IPS-20b (cell line): Measurements from ENCODE around the gene TRPM5.

ENCODE experiments used
- H3K27ac ChIP-seq: one replicate; pipeline ENCODE4 v1.5.1; 2013; ENCODE audit warnings: low read length
- H3K27me3 ChIP-seq: 2 replicates; pipeline ENCODE4 v1.6.1; 2013; ENCODE audit warnings: mild to moderate bottlenecking, low read length, inconsistent platforms; ENCODE audit not compliant: insufficient read depth
- H3K36me3 ChIP-seq: 2 replicates; pipeline ENCODE4 v1.6.1; 2013; ENCODE audit warnings: low read depth, mild to moderate bottlenecking, inconsistent platforms, low read length, moderate library complexity; ENCODE audit not compliant: insufficient read depth
- H3K4me1 ChIP-seq: 2 replicates; pipeline ENCODE4 v1.6.1; 2013; ENCODE audit warnings: mild to moderate bottlenecking, control low read depth, inconsistent platforms, low read length, moderate library complexity; ENCODE audit not compliant: insufficient read depth
- H3K4me3 ChIP-seq: 2 replicates; pipeline ENCODE4 v1.5.1; 2013; ENCODE audit warnings: mild to moderate bottlenecking, low read length, inconsistent platforms
- H3K9ac ChIP-seq: 2 replicates; pipeline ENCODE4 v1.6.1; 2013; ENCODE audit warnings: low read depth, mild to moderate bottlenecking, inconsistent platforms, low read length, moderate library complexity
- H3K9me3 ChIP-seq: 2 replicates; pipeline ENCODE4 v1.6.1; 2013; ENCODE audit warnings: mild to moderate bottlenecking, low read depth, low read length, inconsistent platforms; ENCODE audit not compliant: insufficient read depth

TRPM5 gene

GRCh38 chr11:2467695-2468055 is 23.4 kb upstream of the TRPM5 start:
- H3K27ac ChIP-seq, result no peak overlapping the region
- H3K4me1 ChIP-seq, result no peaks in the 10 kb centered on the region
- peaks cover 32% of the 10 kb centered on the region for H3K27me3 ChIP-seq
- no peaks in the 10 kb centered on the region for H3K9me3 ChIP-seq
- no peak overlapping the region for H3K9ac ChIP-seq
- no peaks in the 10 kb centered on the region for H3K36me3 ChIP-seq
- H3K4me3 ChIP-seq, result no peak overlapping the region

DNA sequence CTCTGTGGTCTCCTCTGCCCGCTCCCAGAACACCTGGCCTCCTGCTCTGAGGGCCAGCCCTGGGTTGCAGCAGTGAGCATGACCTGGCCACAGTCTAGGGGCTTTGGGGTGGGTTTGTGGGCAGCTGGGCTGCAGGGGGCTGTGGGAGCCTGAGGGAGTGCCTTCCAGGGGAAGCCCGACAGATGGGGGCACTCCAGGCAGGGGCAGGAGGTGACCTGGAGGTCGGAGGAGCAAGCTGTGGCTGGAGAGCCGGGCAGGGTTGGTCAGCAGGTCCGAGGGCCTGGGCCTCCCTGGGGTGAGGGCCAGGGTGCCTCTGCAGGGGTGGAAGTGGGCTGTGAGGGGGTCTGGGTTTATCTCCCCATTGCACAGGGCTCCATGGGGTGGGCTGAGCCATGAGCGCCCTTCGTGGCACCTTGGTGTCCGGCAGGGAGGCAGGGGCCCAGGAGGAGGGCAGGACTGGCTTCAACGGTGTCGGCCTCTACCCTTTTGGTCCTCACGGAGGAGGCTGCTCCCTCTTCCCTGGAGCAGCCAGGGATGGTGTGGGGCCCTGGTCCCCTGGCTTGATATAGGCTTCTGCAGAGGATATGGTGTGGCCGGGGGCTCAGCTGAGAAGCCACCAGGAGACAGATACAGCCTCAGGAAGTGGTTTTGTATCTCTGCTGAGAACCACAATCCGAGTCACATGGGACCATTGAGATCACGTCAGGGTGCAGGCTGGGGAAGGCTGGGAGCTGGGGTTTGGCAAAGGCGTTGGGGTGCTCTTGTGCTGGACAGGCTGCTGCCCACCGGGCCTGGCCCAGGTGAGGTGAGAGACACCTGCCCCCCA is 22.8 kb upstream of the TRPM5 start:
- Histone ChIP-seq H3K4me1 (no peaks in the 10 kb centered on the region), H3K27me3 (peaks cover 26% of the 10 kb centered on the region)

GRCh38 chr11:2466069-2466801 is 21.9 kb upstream of the TRPM5 start:
- Histone ChIP-seq H3K9me3 (no peaks in the 10 kb centered on the region), H3K36me3 (no peaks in the 10 kb centered on the region), H3K9ac (no peak overlapping the region), H3K4me3 (no peak overlapping the region), H3K4me1 (no peaks in the 10 kb centered on the region), H3K27me3 (peaks cover 25% of the 10 kb centered on the region), H3K27ac (no peak overlapping the region)

More for the DNA sequence above, 22.8 kb upstream of the TRPM5 start:
- Histone ChIP-seq H3K9me3 (no peaks in the 10 kb centered on the region), H3K27ac (no peak overlapping the region), H3K36me3 (no peaks in the 10 kb centered on the region), H3K4me3 (no peak overlapping the region), H3K9ac (no peak overlapping the region)

GRCh38 chr11:2465202-2466068 is 21.1 kb upstream of the TRPM5 start:
- Histone ChIP-seq H3K9me3 (no peaks in the 10 kb centered on the region), H3K27me3 (peaks cover 17% of the 10 kb centered on the region; the same call in 1 of the 2 replicates), H3K4me1 (no peaks in the 10 kb centered on the region), H3K9ac (no peak overlapping the region), H3K27ac (no peak overlapping the region), H3K36me3 (no peaks in the 10 kb centered on the region), H3K4me3 (no peak overlapping the region)

DNA sequence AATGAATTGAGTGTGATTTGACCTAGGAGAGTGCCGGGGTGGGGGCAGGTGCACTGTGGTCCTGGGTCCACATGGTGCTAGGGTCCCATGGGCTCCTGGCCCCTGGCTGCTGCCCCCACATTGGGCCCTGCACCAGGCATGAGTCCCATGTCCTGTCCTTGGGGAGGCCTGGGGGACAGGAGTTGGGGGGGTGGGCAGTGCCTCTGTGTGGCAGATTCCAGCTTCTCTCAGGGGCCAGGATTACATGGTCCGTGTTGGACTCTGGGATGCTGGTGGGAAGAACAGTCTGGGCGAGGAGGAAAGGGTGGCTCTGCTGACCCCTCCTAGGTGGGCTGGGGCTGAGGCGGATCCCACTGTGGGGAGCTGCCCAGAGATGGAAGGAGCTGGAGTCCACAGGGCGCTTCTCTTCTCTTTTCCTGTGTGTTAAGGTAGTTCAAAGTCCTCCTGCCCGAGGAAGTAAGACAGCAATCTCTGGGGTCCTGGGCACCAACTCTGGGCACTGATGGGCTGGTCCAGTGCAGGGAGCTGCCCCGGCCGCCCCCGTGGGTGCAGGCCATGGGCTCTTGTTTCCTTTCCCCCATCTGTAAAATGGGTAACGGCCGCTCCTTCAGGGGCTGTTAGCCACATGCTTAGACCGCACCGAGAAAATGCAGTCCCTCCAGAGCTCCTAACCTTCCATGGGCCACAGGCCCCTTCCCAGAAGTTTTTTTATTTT is 20.3 kb upstream of the TRPM5 start:
- Histone ChIP-seq H3K4me3 (no peak overlapping the region), H3K9me3 (no peaks in the 10 kb centered on the region), H3K4me1 (no peaks in the 10 kb centered on the region), H3K9ac (no peak overlapping the region), H3K27me3 (peaks cover 11% of the 10 kb centered on the region; the same call in 1 of the 2 replicates), H3K27ac (no peak overlapping the region), H3K36me3 (no peaks in the 10 kb centered on the region)

DNA sequence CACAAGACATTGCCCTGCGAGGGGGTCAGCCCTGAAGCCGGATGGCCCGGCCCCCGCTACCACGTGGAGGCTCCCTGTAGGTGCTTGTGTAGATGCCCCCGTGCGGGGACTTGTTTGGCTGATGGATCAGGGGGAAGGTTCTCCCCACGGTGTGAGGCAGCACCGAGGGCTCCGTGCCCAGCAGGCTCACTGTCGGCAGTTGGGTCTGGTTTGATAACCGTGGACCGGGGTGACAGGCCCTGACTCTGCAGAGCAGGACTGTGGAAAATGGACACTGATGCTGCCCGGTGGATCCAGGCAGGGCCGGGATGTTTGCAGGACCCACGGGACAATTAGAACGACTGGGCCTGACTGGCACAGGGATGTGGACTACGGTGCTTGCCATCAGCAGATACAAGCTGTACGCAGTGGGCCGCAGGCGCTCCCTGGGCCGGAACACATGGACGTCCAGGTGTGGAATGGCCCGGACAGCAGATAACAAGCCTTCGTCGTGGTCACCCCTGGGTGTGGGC is 19.5 kb upstream of the TRPM5 start:
- no peak overlapping the region for H3K4me3 ChIP-seq
- peaks cover 10% of the 10 kb centered on the region for H3K27me3 ChIP-seq
- H3K36me3 ChIP-seq, result no peaks in the 10 kb centered on the region
- no peak overlapping the region for H3K27ac ChIP-seq
- no peaks in the 10 kb centered on the region for H3K4me1 ChIP-seq
- no peaks in the 10 kb centered on the region for H3K9me3 ChIP-seq
- no peak overlapping the region for H3K9ac ChIP-seq

DNA sequence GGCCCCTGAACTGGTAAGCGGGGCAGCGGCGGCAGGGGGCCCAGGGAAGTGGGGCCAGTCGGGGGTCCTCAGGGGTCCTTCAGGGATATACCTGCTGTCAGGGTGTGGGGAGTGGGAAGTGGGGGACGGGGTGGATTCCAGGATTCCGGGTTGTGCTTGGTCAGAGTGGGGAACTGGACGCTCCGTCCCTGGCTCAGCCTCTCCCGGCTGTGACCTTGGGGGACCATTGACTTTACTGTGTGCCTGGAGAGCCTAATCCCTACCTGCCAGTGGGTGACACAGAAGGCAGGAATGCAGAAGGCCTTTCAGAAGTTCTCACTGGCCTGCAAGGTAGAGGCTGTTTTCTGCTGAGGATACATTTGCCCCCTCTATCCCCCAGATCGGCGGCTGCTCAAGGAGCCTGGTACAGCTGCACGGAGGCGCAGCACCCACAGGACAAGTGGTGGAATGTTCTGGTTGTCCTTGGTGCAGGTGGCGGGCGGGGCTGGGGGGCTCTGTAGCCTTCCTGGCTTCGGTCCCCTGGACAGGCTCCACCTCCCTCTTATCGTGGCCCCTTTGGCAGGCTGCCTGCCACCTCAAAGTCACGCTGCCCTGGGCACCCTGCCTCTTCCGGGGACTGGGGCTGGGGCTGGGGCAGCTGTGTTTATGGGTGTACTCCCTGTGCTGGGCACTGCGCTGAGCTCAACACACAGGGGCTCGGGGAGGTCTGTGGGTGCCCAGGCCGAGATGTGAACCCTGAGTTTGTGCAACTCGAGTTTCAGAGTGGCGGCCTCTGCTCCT is 18.9 kb upstream of the TRPM5 start:
- H3K4me3 ChIP-seq, result no peak overlapping the region
- no peaks in the 10 kb centered on the region for H3K4me1 ChIP-seq
- H3K27me3 ChIP-seq, result peaks cover 12% of the 10 kb centered on the region
- H3K9me3 ChIP-seq, result no peaks in the 10 kb centered on the region
- H3K27ac ChIP-seq, result no peak overlapping the region
- no peaks in the 10 kb centered on the region for H3K36me3 ChIP-seq
- H3K9ac ChIP-seq, result no peak overlapping the region

DNA sequence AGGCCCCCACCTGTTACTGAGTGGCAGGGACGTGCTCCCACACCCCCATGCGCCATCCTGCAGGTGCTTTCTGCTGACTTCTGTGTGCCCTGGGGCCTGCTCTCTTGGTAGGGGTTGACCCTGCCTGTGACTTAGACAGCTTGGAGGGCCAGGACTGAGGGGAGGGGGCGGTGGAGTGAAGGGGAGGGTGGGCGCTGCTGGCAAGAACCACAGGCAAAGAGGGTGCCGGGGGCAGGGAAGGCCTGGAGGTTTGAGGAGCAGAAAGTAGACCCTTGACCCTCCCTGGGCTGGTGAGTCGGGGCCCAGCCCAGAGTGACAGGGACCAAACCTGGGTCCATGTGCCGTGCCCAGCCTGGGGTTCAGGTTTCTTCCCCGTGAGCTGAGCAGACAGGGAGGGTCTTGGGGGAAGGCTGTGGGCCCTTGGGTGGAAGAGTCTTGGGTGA is 18.2 kb upstream of the TRPM5 start:
- Histone ChIP-seq H3K27me3 (peaks cover 18% of the 10 kb centered on the region), H3K36me3 (no peaks in the 10 kb centered on the region), H3K27ac (no peak overlapping the region), H3K9me3 (no peaks in the 10 kb centered on the region), H3K4me1 (no peaks in the 10 kb centered on the region), H3K4me3 (no peak overlapping the region), H3K9ac (no peak overlapping the region)

GRCh38 chr11:2461956-2462542 is 17.7 kb upstream of the TRPM5 start:
- no peak overlapping the region for H3K27ac ChIP-seq
- H3K36me3 ChIP-seq, result no peaks in the 10 kb centered on the region
- H3K9ac ChIP-seq, result no peak overlapping the region
- no peaks in the 10 kb centered on the region for H3K4me1 ChIP-seq
- no peak overlapping the region for H3K4me3 ChIP-seq
- no peaks in the 10 kb centered on the region for H3K9me3 ChIP-seq
- peaks cover 21% of the 10 kb centered on the region for H3K27me3 ChIP-seq

GRCh38 chr11:2461253-2461955 is 17.1 kb upstream of the TRPM5 start:
- H3K27me3 ChIP-seq, result peaks cover 21% of the 10 kb centered on the region
- no peak overlapping the region for H3K4me3 ChIP-seq
- no peaks in the 10 kb centered on the region for H3K4me1 ChIP-seq
- no peaks in the 10 kb centered on the region for H3K36me3 ChIP-seq
- no peak overlapping the region for H3K9ac ChIP-seq
- H3K27ac ChIP-seq, result no peak overlapping the region
- no peaks in the 10 kb centered on the region for H3K9me3 ChIP-seq
